Fibroblast of lung (primary cell): ENCODE measurements around the gene DHX35. TPM values are rescaled to one million over a fixed set of nuclear protein-coding genes. Genes with fewer than 3 reads are reported as not detected.
A peak's percentile ranks its signal among the peaks of the same experiment; 100 is the strongest.

ENCODE experiments used
- DNase-seq, 2 donors: peaks; one replicate each; pipeline versions ENCODE4 v3.0.0 to v3.0.0-alpha.2; 2010; ENCODE audit warnings: low read depth in 2 of 2
- H2AFZ ChIP-seq: 2 replicates; pipeline ENCODE4 v1.5.1; 2012; ENCODE audit warnings: low read length, control low read depth, inconsistent platforms
- H3K27ac ChIP-seq: 2 replicates; pipeline ENCODE4 v1.5.1; 2011; ENCODE audit warnings: low read length, control low read depth; ENCODE audit not compliant: insufficient read depth
- H3K27me3 ChIP-seq: 2 replicates; pipeline ENCODE4 v1.5.1; 2011; ENCODE audit warnings: mild to moderate bottlenecking, low read length; ENCODE audit not compliant: control insufficient read depth, insufficient read depth
- H3K36me3 ChIP-seq: 2 replicates; pipeline ENCODE4 v1.5.1; 2011; ENCODE audit warnings: low read length; ENCODE audit not compliant: control insufficient read depth, insufficient read depth
- H3K4me1 ChIP-seq: 2 replicates; pipeline ENCODE4 v1.5.1; 2011; ENCODE audit warnings: low read length; ENCODE audit not compliant: control insufficient read depth, insufficient read depth; ENCODE audit errors: extremely low read depth
- H3K4me2 ChIP-seq: 2 replicates; pipeline ENCODE4 v1.5.1; 2011; ENCODE audit warnings: low read length, control low read depth; ENCODE audit not compliant: insufficient read depth; ENCODE audit errors: extremely low read depth
- H3K4me3 ChIP-seq, 4 experiments: fragments of 200-600 bp in 1 of 4; sonication (generic) in 1 of 4; replicated peaks in 1 of 4; 2 replicates each; pipeline ENCODE4 v1.5.1; 2011 to 2016; ENCODE audit warnings: low read length in 4 of 4, low read depth in 3 of 4, mild to moderate bottlenecking in 3 of 4, control low read depth in 2 of 4, inconsistent platforms in 1 of 4, mixed read lengths in 1 of 4; ENCODE audit not compliant: insufficient read depth in 1 of 4; ENCODE audit errors: control extremely low read depth in 1 of 4
- H3K79me2 ChIP-seq: 2 replicates; pipeline ENCODE4 v1.5.1; 2012; ENCODE audit warnings: mild to moderate bottlenecking, low read length, inconsistent platforms; ENCODE audit not compliant: control insufficient read depth, insufficient read depth
- H3K9ac ChIP-seq: 2 replicates; pipeline ENCODE4 v1.5.1; 2011; ENCODE audit warnings: mild to moderate bottlenecking, low read length, control low read depth; ENCODE audit not compliant: insufficient read depth
- H3K9me3 ChIP-seq: 2 replicates; pipeline ENCODE4 v1.5.1; 2012; ENCODE audit warnings: low read depth, low read length; ENCODE audit not compliant: control insufficient read depth, insufficient read depth
- H4K20me1 ChIP-seq: 2 replicates; pipeline ENCODE4 v1.5.1; 2011; ENCODE audit warnings: low read length; ENCODE audit not compliant: control insufficient read depth, insufficient read depth; ENCODE audit errors: extremely low read depth
- CTCF ChIP-seq, 2 donors: IDR thresholded peaks in 1 of 2; conservative IDR thresholded peaks in 1 of 2; 1 replicate in 1 of 2; 2 replicates in 1 of 2; pipeline ENCODE4 v1.5.1; 2011 to 2012; ENCODE audit warnings: low read length in 2 of 2, control low read depth in 1 of 2, inconsistent platforms in 1 of 2, low read depth in 1 of 2, mild to moderate bottlenecking in 1 of 2
- EZH2 ChIP-seq: IDR thresholded peaks from 2 replicates; pipeline ENCODE4 v1.5.1; 2012; ENCODE audit warnings: low read length, control low read depth, mild to moderate bottlenecking; ENCODE audit errors: missing control alignments
- polyA plus RNA-seq, 2 donors: library from polyadenylated mRNA; depleted of rRNA in 1 of 2; stranded (reverse) in 1 of 2; unstranded in 1 of 2; fragments of >200 nt; gene quantifications; 2 replicates each; pipeline ENCODE4 v1.2.1, GENCODE V29; 2011 to 2012; ENCODE audit warnings: missing spikeins in 1 of 2
- total RNA-seq: library from RNA; depleted of rRNA; stranded (reverse); fragments of >200 nt; gene quantifications from 2 replicates; pipeline ENCODE4 v1.2.1, GENCODE V29; 2014

The DHX35 gene
- total and polyA plus RNA-seq, 2 donors (not counting 1 experiment from before 2014, with no cell fraction given), result 11.4 to 12.1 TPM

DNA sequence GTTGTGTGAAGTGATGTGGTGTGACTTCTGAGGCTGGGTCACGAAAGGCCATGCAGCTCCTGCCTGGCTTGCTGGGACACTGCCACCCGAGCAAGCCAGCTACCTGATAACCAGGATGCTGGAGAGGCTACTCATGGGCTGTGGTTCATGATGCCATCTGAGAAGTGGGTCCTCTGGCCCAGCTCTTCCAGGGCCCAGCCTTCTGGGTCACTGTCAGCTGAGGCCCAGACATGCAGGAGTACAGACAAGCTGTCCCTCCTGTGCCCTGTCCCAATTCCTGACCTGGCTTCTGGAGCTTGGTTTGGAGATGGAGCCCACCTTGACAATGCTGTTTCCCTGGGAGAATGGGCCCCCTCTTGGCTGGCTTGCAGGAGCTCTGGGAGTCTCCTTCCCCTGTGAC lies 87.0 kb downstream of the DHX35 start:
- Histone ChIP-seq H3K27ac (no peak overlapping the region), H3K4me2 (no peak overlapping the region), H3K4me3 (no peak overlapping the region), H4K20me1 (no peaks in the 10 kb centered on the region), H3K79me2 (no peaks in the 10 kb centered on the region), H3K9me3 (no peaks in the 10 kb centered on the region), H3K4me1 (no peaks in the 10 kb centered on the region), H2AFZ (peak overlapping the region; percentile 97), H3K36me3 (no peaks in the 10 kb centered on the region), H3K27me3 (no peaks in the 10 kb centered on the region), H3K9ac (no peak overlapping the region)
- no peak for TF ChIP-seq CTCF (conservative IDR thresholded peaks at IDR 0.05 in 1 of 2, IDR thresholded peaks at IDR 0.05 in 1 of 2; ENCODE audit: low read depth in 1 of 2, low read length in 2 of 2)
- no peak for TF ChIP-seq EZH2
- DNase-seq, result no peak

- Histone ChIP-seq H3K79me2 (no peaks in the 10 kb centered on the region), H3K4me2 (peak overlapping the region; percentile 96), H3K4me3 (peak overlapping the region; percentile 47 to 68 (median 66)), H4K20me1 (no peaks in the 10 kb centered on the region), H2AFZ (peak overlapping the region; percentile 97), H3K27ac (peak overlapping the region; percentile 21), H3K27me3 (no peaks in the 10 kb centered on the region), H3K9me3 (no peaks in the 10 kb centered on the region), H3K36me3 (no peaks in the 10 kb centered on the region), H3K4me1 (no peaks in the 10 kb centered on the region), H3K9ac (peak overlapping the region; percentile 41)
- TF ChIP-seq CTCF (conservative IDR thresholded peaks at IDR 0.05 in 1 of 2, IDR thresholded peaks at IDR 0.05 in 1 of 2; ENCODE audit: low read depth in 1 of 2, low read length in 2 of 2) (peak; percentile 81 to 95), EZH2 (no peak)
- peak; percentile 59 to 62 for DNase-seq
These were observed 87.8 kb downstream of the DHX35 start for GRCh38 chr20:39049684-39050554.

DNA sequence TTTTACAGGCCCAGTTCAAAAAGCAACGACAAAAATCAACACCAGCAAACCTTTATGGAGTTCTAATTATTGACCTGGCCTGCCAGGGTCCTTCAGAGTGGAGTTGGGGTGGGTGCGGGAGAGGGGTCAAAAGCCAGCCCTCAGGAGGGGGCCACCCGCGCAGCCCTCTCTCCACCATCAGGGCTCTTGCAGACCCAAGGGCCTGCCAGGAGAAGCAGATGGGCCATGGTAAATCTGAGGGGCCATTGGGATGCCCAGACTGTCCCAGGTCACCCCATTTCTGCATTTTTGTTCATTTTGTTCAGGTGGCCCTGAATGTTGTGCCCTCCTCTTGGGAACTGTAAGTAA lies 88.4 kb downstream of the DHX35 start:
- DNase-seq, result no peak
- TF ChIP-seq CTCF (conservative IDR thresholded peaks at IDR 0.05 in 1 of 2, IDR thresholded peaks at IDR 0.05 in 1 of 2; ENCODE audit: low read depth in 1 of 2, low read length in 2 of 2), result no peak
- TF ChIP-seq EZH2, result no peak
- Histone ChIP-seq H4K20me1 (no peaks in the 10 kb centered on the region), H3K27me3 (no peaks in the 10 kb centered on the region), H3K9me3 (no peaks in the 10 kb centered on the region), H3K4me2 (peak overlapping the region; percentile 96), H3K36me3 (no peaks in the 10 kb centered on the region), H3K4me3 (peak overlapping the region in 3 of 4 experiments; percentile 48 to 68 (median 66)), H2AFZ (peak overlapping the region; percentile 76), H3K9ac (no peak overlapping the region), H3K27ac (no peak overlapping the region), H3K79me2 (no peaks in the 10 kb centered on the region), H3K4me1 (no peaks in the 10 kb centered on the region)
